Germinal center (tissue), 1 donor: ENCODE data around the gene ARID4A.
"Not testable (repeated sequence)": the region's sequence is repeated elsewhere in the genome, so short reads cannot be mapped to it uniquely, and the experiment has no call there.

Source experiments
- DNase-seq: peaks from one replicate; pipeline ENCODE4 v3.0.0; 2012; ENCODE audit warnings: mixed read lengths, low spot score

ARID4A gene

DNA sequence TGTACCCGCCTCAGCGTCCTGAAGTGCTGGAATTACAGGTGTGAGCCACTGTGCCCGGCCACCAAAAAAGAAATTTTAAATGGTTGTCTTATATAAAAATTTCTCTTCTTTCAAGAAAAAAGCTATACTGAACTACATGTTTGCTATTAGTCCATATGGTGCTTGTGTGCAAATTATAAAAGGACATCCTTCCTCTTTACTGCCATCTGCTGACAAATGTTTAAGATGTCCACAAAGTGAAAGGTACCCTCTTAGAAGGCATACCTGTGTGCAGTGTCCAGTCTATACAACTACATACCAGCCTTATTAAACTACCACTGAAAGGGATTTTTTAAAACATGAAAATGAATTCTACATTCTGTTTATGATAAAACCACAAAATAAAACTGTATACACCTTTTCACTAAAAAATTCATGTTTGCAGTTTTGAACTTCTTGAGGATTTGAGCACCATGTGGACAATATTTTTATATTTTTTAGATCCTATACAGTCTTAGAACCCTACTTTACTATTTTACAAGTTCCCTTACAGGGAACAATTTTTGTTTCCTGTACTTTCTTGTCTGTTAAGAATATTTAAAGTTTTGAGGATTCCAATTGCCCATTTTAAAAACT is 64.5 kb downstream of the ARID4A start:
- peak; percentile 17 for DNase-seq

DNA sequence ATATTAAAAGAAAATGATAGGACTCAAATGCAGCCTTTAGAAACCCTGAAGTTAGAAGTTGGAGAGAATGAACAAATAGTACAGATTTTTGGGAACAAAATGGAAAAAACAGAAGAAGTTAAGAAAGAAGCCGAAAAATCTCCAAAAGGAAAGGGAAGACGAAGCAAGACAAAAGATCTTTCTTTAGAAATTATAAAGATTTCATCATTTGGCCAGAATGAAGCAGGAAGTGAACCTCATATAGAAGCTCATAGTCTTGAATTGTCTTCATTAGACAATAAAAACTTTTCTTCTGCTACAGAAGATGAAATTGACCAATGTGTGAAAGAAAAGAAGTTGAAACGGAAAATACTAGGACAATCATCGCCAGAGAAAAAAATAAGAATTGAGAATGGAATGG is 66.0 kb downstream of the ARID4A start:
- no peak for DNase-seq

DNA sequence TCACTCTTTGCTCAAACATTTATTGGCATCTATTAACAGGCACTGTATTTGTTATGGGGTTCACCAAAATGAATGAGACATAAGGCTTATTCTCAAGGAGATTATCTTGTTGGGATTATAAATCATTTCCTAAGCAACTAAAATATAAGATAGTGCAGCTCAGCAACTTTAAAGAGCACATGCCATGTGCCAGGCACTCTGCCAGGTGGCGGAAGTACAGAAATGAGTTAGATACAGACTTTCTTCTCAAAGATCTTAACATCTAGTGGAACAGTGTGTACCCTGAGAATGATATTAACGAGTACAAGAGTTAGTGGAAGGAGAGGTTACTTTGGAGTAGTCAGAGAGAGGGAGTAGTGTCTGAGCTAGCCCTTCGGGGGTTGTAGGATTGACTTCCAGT is 68.9 kb downstream of the ARID4A start:
- DNase-seq = no peak

DNA sequence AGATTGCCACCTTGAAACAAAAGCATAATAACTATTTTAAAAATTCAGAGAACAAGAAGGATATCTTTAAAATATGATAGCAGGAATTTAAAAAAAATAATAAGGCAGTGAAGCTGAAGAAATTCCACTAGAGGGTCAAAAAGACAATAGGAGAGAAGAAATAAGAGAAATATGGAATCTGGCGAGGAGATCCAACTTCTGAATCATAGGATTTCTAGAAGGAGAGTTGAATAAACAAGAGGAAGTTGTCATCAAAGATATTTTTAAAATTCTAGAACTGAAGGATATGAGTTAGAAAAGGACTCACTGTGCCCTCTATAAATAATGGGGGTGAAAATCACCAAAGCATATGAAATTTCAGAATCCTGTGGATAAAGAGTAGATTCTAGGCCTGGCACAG is 70.6 kb downstream of the ARID4A start:
- DNase-seq = no peak

DNA sequence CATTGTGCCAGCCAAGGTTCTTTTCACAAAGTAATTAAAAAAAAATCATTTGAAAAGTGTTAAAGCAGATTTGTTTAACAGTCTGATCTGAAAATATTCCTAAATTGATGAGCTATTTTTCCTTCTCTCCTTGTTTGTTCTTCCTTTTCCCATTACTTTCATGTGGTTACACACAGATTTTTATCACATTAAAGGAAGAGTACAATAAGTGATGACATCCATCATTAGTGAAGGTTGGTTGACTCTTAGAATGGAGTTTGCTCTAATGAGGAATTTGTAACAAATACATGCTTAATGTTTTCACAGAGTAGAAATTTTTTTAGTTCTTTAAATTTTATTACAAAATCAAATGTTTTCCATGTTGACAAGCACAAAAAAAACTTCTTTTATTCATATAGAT is 78.4 kb downstream of the ARID4A start:
- no peak for DNase-seq

DNA sequence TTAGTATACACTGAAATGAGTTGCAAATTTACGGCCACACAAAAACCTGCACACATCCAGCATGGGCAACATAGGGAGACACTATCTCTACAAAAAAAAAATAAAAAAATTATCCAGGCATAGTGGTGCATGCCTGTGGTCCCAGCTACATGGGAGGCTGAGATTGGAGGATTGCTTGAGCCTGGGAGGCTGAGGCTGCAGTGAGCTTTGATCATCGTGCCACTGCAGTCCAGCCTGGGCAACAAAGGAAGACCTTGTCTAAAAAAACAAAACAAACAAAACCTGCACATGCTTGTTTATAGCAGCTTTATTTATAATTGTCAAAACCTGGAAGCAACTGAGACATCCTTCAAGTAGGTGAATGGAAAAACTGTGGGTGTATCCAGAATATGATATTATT is 92.5 kb downstream of the ARID4A start:
- DNase-seq = no peak

DNA sequence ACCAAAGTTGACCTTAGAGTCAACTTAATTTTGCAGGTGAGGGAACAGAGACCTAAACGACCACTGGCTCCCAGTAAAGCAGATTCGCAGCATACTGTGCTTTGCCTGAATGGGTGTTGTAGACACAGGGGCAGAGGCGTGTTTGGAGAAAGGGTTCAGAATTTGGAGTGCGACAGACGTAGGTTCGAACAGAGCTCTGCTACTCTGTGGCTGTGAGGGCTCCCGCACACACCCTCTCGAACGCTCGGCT is 97.1 kb downstream of the ARID4A start:
- DNase-seq = no peak

DNA sequence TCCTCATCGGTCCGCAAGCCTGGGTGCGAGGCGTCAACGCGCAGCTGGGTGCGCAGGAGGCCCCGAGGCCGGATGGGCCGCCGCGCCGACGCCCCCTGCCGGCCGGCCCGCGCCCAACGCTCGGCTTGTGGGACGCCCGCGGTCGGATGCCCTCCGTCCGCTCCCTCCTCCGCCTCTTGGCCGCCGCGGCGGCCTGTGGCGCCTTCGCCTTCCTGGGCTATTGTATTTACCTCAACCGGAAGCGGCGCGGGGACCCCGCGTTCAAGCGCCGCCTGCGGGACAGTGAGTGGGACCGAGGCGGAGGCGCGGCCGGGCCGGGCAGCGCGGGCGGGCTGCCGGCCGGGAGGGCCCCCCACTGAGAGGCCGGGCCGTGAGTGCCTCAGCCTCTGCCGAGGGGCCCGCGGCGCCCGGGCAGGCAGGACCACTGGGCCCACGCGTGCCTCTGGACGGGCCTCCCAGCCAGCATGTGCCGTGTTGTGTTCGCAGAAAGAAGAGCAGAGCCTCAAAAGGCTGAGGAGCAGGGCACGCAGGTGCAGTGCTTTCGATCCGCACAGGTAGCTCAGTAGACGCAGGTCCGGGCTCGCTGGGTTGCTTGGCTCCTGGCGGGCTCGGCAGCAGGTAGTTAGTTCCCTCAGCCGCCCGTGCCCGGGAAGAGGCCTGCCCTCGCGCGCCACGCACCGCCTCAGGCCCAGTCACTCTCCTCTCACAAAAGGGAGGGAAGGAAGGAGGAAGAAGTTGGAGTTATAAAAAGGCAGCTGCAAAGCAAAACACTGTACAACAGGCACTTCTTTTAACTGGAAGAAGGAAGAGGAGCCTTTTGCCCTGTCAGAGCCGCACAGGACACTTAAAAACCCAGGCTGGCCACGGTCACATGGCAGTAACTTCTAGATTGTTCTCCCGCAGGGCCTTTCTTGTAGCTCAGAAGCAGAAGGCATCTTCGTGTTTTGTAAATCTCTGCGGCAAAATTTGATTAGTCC is 97.7 kb downstream of the ARID4A start, which contains the start of gene TOMM20L:
Gene TOMM20L (plus strand): TSS at position 119 of the 977 bp plus-strand sequence. CDS start 28 bp downstream, at position 147.
- DNase-seq = peak; percentile 88

DNA sequence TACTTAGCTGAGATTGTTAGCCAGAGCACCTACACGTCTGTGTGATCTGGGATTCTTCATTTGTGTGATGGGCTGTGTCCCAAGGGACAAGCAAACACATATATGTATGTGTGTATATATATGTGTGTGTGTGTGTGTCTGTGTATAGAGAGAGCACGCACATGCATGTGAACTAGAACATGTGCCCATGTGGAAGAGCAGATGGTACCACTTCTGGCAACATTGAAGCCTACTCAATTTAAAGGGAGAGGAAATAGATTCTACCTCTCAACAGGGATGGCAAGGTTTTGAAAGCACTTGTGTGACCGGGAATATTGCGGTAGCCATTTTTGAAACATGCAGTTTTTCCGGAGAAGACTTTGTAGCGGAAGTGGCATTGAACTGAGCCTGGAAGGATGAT is 98.8 kb downstream of the ARID4A start:
- no peak for DNase-seq

DNA sequence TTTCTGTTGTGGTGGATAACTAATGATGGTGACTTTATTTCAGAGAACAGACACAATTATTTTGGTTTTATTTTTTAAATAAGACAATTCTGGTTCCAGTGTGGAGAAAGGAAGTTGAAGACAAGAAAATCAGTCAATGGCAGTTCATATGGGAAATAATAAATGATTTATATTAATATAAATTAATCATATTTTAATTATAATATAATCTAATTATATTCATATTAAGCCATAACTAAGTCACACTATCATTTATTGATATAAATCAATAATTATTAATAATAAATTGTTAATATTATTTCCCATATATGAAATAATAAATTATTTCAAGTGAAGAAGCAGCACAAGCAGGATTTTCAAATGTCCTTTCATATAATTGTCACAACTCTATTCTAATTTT is 100.1 kb downstream of the ARID4A start:
- no peak for DNase-seq

DNA sequence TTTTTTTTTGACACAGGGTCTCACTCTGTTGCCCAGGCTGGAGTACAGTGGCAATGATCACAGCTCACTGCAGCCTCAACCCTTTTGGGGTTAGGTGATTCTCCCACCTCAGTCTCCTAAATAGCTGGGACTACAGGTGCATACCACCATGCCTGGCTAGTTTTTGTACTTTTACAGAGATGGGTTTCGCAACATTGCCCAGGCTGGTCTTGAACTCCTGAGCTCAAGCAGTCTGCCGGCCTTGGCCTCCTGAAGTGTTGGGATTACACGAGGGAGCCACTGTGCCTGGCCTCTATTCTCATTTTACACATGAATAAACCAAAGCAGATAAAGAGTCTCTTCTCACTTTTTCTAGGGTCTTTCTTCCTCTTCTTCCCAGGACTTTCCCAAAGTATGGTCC is 100.5 kb downstream of the ARID4A start:
- DNase-seq = no peak

DNA sequence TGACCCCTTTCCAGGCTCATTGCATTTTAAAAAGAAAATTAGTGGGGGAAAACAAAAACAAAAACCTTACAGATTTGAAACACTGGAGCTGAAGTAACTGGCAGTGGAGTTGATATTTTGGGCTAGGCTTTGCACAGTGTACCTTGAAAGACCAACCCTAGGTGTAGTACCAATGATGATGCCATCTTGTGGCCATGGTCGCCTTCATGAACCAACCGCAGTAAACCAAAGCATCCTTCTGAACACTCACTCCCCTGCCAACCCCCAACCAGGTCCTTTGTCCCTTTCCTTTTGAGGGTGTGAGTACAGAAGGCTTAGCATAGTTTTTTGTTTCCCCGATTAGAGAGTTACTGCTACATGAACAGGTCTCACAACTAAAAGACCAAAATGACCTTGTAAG is 103.2 kb downstream of the ARID4A start:
- peak; percentile 32 for DNase-seq

DNA sequence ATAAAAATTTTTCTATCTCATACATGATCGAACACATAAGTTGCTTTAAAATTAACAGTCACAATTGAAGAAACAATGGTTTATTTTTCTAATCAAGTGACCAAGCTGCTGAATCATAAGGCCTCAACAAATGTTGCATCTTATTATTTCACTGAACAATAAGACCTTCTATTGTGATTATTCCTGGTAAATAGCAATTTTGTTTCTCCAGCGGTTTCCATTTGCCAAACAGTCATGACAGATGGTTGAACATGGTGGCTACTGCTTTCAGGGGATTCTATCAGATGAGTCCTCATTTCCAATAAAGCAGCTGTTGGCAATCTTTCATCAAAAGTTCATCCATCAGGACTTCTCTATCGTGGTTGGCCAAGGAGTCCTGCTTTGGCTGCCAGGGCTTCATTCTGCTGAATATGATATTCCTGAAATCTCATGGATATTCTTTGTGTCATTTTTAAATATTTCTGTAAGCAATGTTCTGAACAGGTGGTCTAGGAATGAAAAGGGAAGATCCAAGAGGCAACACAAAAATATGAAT is 110.4 kb downstream of the ARID4A start:
- no peak for DNase-seq

DNA sequence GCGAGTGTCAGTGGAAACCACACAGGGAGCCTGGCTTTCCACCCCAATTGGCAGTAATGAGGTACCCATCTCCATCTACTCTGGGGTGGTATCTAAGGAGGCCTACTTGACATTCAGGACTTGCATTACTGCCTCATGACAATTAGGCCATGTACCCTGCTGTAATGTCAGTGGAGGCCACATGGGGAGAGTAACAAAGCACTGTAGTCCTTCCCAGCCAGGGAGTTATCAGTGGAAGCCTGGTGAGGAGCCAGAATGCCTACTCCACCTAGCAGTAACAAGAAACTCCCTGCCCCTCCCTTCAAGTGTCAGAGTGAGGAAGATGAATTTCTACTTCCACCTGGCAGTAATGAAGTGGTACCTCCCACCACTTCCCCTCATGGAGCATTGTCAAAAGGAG is 116.5 kb downstream of the ARID4A start:
- DNase-seq = no peak

DNA sequence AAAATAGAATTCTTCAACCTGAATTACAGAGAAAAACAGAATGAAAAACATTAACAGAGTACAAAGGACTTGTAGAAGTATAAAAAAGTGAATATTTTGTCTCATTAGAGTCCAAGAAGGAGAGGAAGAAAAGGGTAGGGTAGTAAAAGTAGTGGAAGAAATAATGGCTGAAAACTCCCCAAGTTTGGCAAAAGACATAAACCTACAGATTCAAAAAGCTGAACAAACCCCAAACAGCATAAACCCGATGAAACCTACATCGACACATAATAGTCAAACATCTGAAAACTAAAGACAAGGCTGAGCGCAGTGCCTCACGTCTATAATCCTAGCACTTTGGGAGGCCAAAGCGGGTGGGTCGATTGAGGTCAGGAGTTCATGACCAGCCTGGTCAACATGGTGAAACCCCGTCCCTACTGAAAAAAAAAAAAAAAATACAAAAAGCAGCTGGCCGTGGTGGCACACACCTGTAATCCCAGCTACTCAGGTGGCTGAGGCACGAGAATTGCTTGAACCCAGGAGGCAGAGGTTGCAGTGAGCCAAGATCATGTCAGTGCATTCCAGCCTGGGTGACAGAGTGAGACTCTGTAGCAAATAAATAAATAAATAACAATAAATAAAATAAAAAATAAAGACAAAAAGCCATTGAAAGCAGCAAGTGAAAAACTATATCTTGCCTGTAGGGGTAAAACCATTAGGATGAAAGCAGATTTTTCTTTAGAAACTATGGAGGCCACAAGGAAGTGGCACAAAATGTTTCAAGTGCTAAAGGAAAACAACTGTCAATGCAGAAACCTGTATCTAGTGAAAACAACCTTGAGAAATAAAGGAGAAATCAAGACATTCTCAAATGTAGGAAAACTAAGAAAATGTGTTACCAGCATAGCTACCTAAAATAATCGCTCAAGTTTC is 117.5 kb downstream of the ARID4A start:
- DNase-seq = no peak

DNA sequence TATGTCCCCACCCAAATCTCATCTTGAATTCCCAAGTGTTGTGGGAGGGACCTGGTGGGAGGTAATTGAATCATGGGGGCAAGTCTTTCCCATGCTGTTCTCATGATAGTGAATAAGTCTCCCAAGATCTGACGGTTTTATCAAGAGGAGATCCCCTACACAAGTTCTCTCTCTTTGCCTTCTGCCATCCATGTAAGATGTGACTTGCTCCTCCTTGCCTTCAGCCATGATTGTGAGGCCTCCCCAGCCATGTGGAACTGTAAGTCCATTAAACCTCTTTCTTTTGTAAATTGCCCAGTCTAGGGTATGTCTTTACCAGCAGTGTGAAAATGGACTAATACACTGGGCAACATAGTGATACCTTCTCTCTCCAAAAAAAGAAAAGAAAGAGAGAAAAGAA is 118.6 kb downstream of the ARID4A start:
- DNase-seq = not testable (repeated sequence)
